ENCODE measurements around the gene MFAP5. TPM values are rescaled to one million over a fixed set of nuclear protein-coding genes. Genes with fewer than 3 reads are reported as not detected.
A peak's percentile ranks its signal among the peaks of the same experiment; 100 is the strongest.
"Not testable (repeated sequence)": the region's sequence is repeated elsewhere in the genome, so short reads cannot be mapped to it uniquely, and the experiment has no call there.

Gene MFAP5
- total RNA-seq, 1 donor from 2014 or later = 174 TPM

DNA sequence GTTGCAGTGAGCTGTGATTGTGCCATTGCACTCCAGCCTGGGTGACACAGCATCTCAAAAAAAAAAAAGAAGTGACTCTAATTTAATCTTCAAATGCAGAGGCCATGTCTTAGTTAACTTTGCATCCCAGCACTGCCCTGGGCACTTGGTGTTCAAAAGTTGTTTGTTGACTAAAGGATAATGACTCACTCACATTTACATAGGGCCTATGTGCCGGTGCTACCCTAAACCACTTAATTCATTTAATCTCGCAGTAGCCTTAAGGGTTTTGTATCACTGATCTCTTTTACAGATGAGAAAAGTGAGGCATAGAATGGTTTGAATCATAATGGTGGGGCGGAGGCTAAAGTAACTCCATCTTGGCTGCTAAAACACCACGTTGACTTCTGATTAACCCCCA is 23.7 kb downstream of the MFAP5 start:
- TF ChIP-seq, protein P1, sequence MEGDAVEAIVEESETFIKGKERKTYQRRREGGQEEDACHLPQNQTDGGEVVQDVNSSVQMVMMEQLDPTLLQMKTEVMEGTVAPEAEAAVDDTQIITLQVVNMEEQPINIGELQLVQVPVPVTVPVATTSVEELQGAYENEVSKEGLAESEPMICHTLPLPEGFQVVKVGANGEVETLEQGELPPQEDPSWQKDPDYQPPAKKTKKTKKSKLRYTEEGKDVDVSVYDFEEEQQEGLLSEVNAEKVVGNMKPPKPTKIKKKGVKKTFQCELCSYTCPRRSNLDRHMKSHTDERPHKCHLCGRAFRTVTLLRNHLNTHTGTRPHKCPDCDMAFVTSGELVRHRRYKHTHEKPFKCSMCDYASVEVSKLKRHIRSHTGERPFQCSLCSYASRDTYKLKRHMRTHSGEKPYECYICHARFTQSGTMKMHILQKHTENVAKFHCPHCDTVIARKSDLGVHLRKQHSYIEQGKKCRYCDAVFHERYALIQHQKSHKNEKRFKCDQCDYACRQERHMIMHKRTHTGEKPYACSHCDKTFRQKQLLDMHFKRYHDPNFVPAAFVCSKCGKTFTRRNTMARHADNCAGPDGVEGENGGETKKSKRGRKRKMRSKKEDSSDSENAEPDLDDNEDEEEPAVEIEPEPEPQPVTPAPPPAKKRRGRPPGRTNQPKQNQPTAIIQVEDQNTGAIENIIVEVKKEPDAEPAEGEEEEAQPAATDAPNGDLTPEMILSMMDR (IDR thresholded peaks at IDR 0.05) = no peak
- DNase-seq (ENCODE audit: low spot score in 2 of 2) = no peak
- Histone ChIP-seq H3K4me1 (no peaks in the 10 kb centered on the region), H3K9me3 (no peaks in the 10 kb centered on the region), H3K4me3 (no peak overlapping the region), H3K36me3 (no peaks in the 10 kb centered on the region), H3K27me3 (no peaks in the 10 kb centered on the region), H3K27ac (no peak overlapping the region)
- intact Hi-C loops (cut with DNase I) = no loop called here

DNA sequence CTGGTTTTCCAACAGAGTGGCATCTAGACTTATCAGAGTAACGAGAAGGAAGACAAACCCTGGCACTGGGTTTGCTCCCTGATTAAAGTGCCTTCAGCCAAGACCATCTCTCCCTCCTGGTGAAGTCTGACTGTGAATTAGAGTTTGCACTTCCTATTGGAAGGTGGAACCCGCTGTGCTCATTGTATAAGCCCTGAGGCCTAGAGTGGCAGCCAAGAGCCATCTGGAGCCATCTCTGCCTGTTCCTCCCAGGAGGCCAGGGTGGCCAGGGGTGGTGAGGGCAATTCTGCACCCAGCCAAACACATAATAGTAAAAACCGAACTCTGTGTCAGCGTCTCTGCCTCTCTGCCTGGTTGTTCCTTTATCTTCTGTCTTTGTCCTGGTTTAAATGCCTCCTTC is 25.0 kb downstream of the MFAP5 start:
- DNase-seq (ENCODE audit: low spot score in 2 of 2) = no peak
- no peak overlapping the region for H3K4me3 ChIP-seq
- no peaks in the 10 kb centered on the region for H3K9me3 ChIP-seq
- no peaks in the 10 kb centered on the region for H3K36me3 ChIP-seq
- intact Hi-C loops (cut with DNase I) = no loop called here
- TF ChIP-seq, protein P1 (IDR thresholded peaks at IDR 0.05) = no peak
- H3K27me3 ChIP-seq = no peaks in the 10 kb centered on the region
- H3K4me1 ChIP-seq = no peaks in the 10 kb centered on the region
- no peak overlapping the region for H3K27ac ChIP-seq

DNA sequence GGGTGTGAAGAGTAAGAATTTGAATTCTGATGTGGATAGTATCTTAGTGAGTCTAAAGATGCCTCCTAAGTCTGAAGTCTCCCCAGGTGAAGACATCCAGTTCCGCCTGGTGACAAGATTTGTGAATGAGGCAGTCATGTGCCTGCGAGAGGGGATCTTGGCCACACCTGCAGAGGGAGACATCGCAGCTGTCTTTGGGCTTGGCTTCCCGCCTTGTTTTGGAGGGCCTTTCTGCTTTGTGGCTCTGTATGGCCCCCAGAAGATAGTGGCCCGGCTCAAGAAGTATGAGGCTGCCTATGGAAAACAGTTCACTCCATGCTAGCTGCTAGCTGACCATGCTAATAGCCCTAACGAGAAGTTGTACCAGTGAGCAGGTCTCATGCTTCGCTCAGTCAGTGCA is 25.4 kb downstream of the MFAP5 start:
- H3K9me3 ChIP-seq = no peaks in the 10 kb centered on the region
- no peak overlapping the region for H3K4me3 ChIP-seq
- intact Hi-C loops (cut with DNase I) = no loop called here
- no peaks in the 10 kb centered on the region for H3K27me3 ChIP-seq
- no peak overlapping the region for H3K27ac ChIP-seq
- no peaks in the 10 kb centered on the region for H3K4me1 ChIP-seq
- no peaks in the 10 kb centered on the region for H3K36me3 ChIP-seq
- no peak for DNase-seq (ENCODE audit: low spot score in 2 of 2)
- TF ChIP-seq, protein P1 (IDR thresholded peaks at IDR 0.05) = no peak

DNA sequence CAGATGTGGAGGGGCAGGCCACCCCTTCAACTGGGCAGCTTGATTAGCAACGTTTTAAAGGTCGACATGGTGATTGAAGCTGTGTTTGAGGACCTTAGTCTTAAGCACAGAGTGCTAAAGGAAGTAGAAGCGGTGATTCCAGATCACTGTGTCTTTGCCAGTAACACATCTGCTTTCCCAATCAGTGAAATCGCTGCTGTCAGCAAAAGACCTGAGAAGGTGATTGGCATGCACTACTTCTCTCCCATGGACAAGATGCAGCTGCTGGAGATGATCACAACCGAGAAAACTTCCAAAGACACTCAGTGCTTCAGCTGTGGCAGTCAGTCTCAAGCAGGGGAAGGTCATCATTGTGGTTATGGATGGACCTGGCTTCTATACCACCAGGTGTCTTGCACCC is 26.0 kb downstream of the MFAP5 start:
- DNase-seq (ENCODE audit: low spot score in 2 of 2) = no peak
- Histone ChIP-seq H3K4me3 (no peak overlapping the region), H3K27ac (no peak overlapping the region), H3K36me3 (no peaks in the 10 kb centered on the region), H3K9me3 (no peaks in the 10 kb centered on the region), H3K4me1 (no peaks in the 10 kb centered on the region), H3K27me3 (no peaks in the 10 kb centered on the region)
- intact Hi-C loops (cut with DNase I) = no loop called here
- TF ChIP-seq, protein P1 (IDR thresholded peaks at IDR 0.05) = no peak

GRCh38 chr12:8636007-8636346 is 26.6 kb downstream of the MFAP5 start:
- DNase-seq (ENCODE audit: low spot score in 2 of 2); intact Hi-C loops (cut with DNase I): not testable (repeated sequence)

DNA sequence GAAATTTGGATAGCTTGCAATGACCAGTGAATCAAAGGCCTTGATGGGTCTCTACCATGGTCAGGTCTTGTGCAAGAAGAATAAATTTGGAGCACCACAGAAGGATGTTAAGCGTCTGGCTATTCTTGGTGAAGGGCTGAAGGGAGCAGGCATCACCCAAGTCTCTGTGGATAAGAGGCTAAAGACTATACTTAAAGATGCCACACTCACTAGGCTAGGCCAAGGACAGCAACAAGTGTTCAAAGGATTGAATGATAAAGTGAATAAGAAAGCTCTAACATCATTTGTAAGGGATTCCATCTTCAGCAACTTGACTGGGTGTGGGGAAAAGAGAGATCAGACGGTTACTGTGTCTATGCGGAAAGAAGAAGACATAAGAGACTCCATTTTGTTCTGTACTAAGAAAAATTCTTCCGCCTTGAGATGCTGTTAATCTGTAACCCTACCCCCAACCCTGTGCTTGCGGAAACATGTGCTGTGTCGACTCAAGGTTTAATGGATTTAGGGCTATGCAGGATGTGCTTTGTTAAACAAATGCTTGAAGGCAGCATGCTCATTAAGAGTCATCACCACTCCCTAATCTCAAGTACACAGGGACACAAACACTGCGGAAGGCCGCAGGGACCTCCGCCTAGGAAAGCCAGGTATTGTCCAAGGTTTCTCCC is 27.2 kb downstream of the MFAP5 start:
- H3K4me1 ChIP-seq; DNase-seq (ENCODE audit: low spot score in 2 of 2); H3K27ac ChIP-seq; H3K4me3 ChIP-seq; H3K27me3 ChIP-seq; H3K36me3 ChIP-seq; H3K9me3 ChIP-seq; intact Hi-C loops (cut with DNase I): not testable (repeated sequence)

More at GRCh38 chr12:8636007-8636346, 26.6 kb downstream of the MFAP5 start:
- not testable (repeated sequence) for H3K4me3 ChIP-seq, H3K36me3 ChIP-seq, H3K9me3 ChIP-seq, H3K27ac ChIP-seq, H3K27me3 ChIP-seq, H3K4me1 ChIP-seq

DNA sequence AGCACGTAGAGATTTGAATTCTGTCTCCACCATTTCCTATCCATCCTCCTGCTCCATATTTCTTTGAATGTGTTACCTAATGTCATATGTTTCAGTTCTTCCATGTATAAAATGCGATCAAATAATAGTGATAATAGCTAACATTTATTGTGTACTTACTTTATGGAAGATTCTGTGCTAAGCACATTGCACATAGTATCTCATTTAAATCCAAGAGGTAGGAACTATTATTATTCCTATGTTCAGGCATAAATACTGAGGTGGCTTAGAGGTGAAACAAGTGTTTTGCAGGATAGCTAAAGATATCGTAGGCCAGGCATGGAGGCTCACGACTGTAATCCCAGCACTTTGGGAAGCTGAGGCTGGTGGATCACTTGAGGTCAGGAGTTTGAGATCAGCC is 32.5 kb downstream of the MFAP5 start:
- Histone ChIP-seq H3K4me1 (peaks cover 0 to 4% of the 10 kb centered on the region in 2 donors), H3K9me3 (no peaks in the 10 kb centered on the region), H3K27me3 (no peaks in the 10 kb centered on the region), H3K36me3 (no peaks in the 10 kb centered on the region), H3K27ac (peak overlapping the region; percentile 51 to 55), H3K4me3 (no peak overlapping the region)
- TF ChIP-seq, protein P1 (IDR thresholded peaks at IDR 0.05) = no peak
- intact Hi-C loops (cut with DNase I) = no loop called here
- no peak for DNase-seq (ENCODE audit: low spot score in 2 of 2)

Data from ascending aorta (tissue), 2 donors.